Muscle of leg (tissue), 11 donors: ENCODE measurements around the gene HOXC12. TPM values are rescaled to one million over a fixed set of nuclear protein-coding genes. Genes with fewer than 3 reads are reported as not detected.
A peak's percentile ranks its signal among the peaks of the same experiment; 100 is the strongest.

ENCODE experiments used
- DNase-seq: peaks from one replicate; pipeline ENCODE4 v3.0.0; 2013
- H3K27ac ChIP-seq: one replicate; pipeline ENCODE4 v1.5.1; 2013; ENCODE audit warnings: mild to moderate bottlenecking, low read length, control low read depth
- H3K27me3 ChIP-seq: one replicate; pipeline ENCODE4 v1.6.1; 2013; ENCODE audit warnings: low read length; ENCODE audit not compliant: control insufficient read depth, insufficient read depth
- H3K36me3 ChIP-seq: one replicate; pipeline ENCODE4 v1.6.1; 2013; ENCODE audit warnings: low read length; ENCODE audit not compliant: control insufficient read depth, insufficient read depth
- H3K4me1 ChIP-seq: one replicate; pipeline ENCODE4 v1.6.1; 2013; ENCODE audit warnings: low read length; ENCODE audit not compliant: control insufficient read depth, insufficient read depth
- H3K4me3 ChIP-seq: one replicate; pipeline ENCODE4 v1.5.1; 2013; ENCODE audit warnings: low read length, control low read depth
- H3K9me3 ChIP-seq: replicated peaks from 2 replicates; pipeline ENCODE4 v1.6.1; 2013; ENCODE audit warnings: low read depth, low read length; ENCODE audit not compliant: control insufficient read depth
- WGBS: methylation state at CpG from one replicate; pipeline ENCODE4 v1.1.5; 2013; ENCODE audit warnings: missing lambda C conversion rate; ENCODE audit not compliant: insufficient coverage; 5-methylcytosine and 5-hydroxymethylcytosine counted together
- polyA plus RNA-seq, 8 donors: library from polyadenylated mRNA; unstranded; fragments of 120-200 nt; gene quantifications; one replicate each; pipeline versions ENCODE4 v1.2.1 to v1.2.3, GENCODE V29; 2013; ENCODE audit warnings: inconsistent platforms in 1 of 8, low replicate concordance in 1 of 8; ENCODE audit not compliant: insufficient read length in 8 of 8, insufficient read depth in 1 of 8
- total RNA-seq: library from RNA; stranded (reverse); fragments of 120-200 nt; gene quantifications from one replicate; pipeline ENCODE4 v1.2.4, GENCODE V29; 2013

Gene HOXC12
- total and polyA plus RNA-seq, 9 donors = 0.06 to 0.30 (median 0.08) TPM; not detected in 2

DNA sequence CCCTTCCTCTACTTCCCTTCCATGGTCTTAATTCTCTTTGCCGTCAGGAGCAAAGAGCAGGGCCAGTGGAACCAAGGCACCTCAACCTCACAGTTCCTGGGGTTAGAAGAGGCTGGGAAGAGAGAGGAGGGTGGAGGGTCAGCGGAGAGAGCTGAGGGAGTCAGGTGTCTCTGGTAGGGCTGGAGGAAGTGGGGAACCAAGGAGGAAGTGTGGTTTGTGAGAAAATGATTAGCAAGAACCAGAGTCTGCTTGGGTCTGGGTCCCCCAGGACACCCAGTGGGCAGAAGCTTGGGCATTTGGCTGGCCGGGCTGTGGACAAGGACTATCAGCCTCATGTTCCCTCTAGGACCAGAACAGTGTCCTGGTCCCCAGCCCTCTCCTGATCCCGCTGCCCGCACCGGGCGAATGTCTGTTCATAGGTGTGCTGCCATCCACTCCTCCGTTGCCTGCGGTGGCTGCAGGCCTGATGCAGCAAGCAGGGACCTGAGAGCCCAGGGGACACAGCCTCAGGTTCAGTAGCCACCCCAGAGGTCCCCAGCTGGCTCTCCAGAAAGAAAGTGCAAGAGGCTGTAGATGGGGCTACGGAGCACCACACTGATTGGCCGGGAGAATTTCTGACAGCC lies 2.3 kb downstream of the HOXC12 start:
- Histone ChIP-seq H3K4me3 (no peak overlapping the region), H3K27me3 (peaks cover 97% of the 10 kb centered on the region), H3K4me1 (peaks cover 28% of the 10 kb centered on the region), H3K36me3 (peaks cover 2% of the 10 kb centered on the region), H3K27ac (no peak overlapping the region), H3K9me3 (no peaks in the 10 kb centered on the region)
- no peak for DNase-seq
- 69% methylated on average over 6 of the region's 11 CpGs for WGBS

DNA sequence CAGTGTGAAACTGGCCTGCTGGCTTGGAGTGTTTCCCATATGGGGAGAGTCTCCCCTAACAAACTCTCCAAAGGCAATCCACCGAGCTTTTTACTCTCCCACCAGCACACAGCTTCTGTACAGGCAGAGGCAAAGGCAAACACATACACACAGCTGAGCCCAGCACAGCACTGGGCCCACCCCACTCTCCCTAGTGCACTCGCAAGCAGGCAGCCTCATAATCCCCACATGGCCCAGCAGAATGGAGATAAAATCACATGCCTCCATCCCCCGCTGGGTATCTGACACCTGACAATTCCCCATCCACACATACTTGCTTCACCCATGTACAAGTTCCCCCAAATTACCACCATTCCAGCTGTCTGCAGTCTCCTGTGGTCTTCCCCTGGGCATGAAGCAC lies 3.4 kb downstream of the HOXC12 start:
- WGBS = 52% methylated on average over 3 of the region's 3 CpGs
- H3K9me3 ChIP-seq = no peaks in the 10 kb centered on the region
- no peak overlapping the region for H3K4me3 ChIP-seq
- peaks cover 92% of the 10 kb centered on the region for H3K27me3 ChIP-seq
- peaks cover 2% of the 10 kb centered on the region for H3K36me3 ChIP-seq
- peaks cover 32% of the 10 kb centered on the region for H3K4me1 ChIP-seq
- no peak for DNase-seq
- no peak overlapping the region for H3K27ac ChIP-seq

- no peak overlapping the region for H3K4me3 ChIP-seq
- H3K36me3 ChIP-seq = peaks cover 2% of the 10 kb centered on the region
- H3K9me3 ChIP-seq = no peaks in the 10 kb centered on the region
- WGBS = 83% methylated on average over 3 of the region's 4 CpGs
- H3K27ac ChIP-seq = no peak overlapping the region
- no peak for DNase-seq
- peaks cover 89% of the 10 kb centered on the region for H3K27me3 ChIP-seq
- peaks cover 32% of the 10 kb centered on the region for H3K4me1 ChIP-seq
Observed at GRCh38 chr12:53959314-53959713, 4.6 kb downstream of the HOXC12 start.

GRCh38 chr12:53960187-53961024 lies 5.7 kb downstream of the HOXC12 start:
- WGBS = 31% methylated on average over 32 of the region's 39 CpGs
- Histone ChIP-seq H3K4me3 (peak overlapping the region; percentile 15), H3K27ac (no peak overlapping the region), H3K27me3 (peaks cover 89% of the 10 kb centered on the region), H3K4me1 (peaks cover 31% of the 10 kb centered on the region), H3K36me3 (peaks cover 2% of the 10 kb centered on the region), H3K9me3 (no peaks in the 10 kb centered on the region)
- peak; percentile 32 for DNase-seq

- H3K27ac ChIP-seq = no peak overlapping the region
- H3K9me3 ChIP-seq = no peaks in the 10 kb centered on the region
- H3K27me3 ChIP-seq = peaks cover 88% of the 10 kb centered on the region
- DNase-seq = peak; percentile 48
- H3K36me3 ChIP-seq = peaks cover 2% of the 10 kb centered on the region
- WGBS = 12% methylated on average over 69 of the region's 72 CpGs
- H3K4me1 ChIP-seq = peaks cover 31% of the 10 kb centered on the region
- H3K4me3 ChIP-seq = peak overlapping the region; percentile 15
Observed at GRCh38 chr12:53961025-53961761, 6.5 kb downstream of the HOXC12 start.

DNA sequence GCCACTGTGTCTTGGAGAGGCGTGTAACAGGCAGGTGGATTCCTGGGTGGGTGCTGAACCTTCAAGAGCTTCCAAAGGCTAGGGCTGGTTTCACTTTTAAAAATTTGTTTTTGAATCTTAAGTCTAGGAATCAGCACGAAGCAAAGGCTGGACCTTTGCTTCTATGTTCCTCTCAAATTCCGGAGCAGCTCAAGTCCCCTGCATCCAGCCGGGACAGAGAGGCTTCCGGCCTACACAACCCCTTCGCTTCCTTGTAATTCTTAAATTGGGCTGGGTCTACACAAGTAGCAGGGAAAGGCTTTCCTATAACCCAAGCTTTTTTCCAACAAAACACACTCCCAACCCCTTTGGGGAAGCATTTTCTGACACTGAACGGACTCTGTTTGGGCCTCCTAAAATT lies 8.3 kb downstream of the HOXC12 start:
- peaks cover 2% of the 10 kb centered on the region for H3K36me3 ChIP-seq

GRCh38 chr12:53963434-53964314 lies 9.0 kb downstream of the HOXC12 start:
- H3K27me3 ChIP-seq = peaks cover 88% of the 10 kb centered on the region
- peaks cover 54% of the 10 kb centered on the region for H3K4me1 ChIP-seq
- DNase-seq = peak; percentile 23
- H3K9me3 ChIP-seq = no peaks in the 10 kb centered on the region
- WGBS = 30% methylated on average over 22 of the region's 38 CpGs
- H3K27ac ChIP-seq = peak overlapping the region; percentile 90
- H3K36me3 ChIP-seq = peaks cover 2% of the 10 kb centered on the region
- peak overlapping the region; percentile 31 for H3K4me3 ChIP-seq

More for the DNA sequence above, 8.3 kb downstream of the HOXC12 start:
- peak overlapping the region; percentile 90 for H3K27ac ChIP-seq
- peaks cover 48% of the 10 kb centered on the region for H3K4me1 ChIP-seq
- 56% methylated on average over 6 of the region's 7 CpGs for WGBS
- no peak for DNase-seq
- H3K27me3 ChIP-seq = peaks cover 88% of the 10 kb centered on the region
- no peaks in the 10 kb centered on the region for H3K9me3 ChIP-seq
- peak overlapping the region; percentile 31 for H3K4me3 ChIP-seq

- WGBS = no CpG with 5 or more reads among the region's 2 CpGs
Observed at GRCh38 chr12:53964315-53964713, 9.6 kb downstream of the HOXC12 start.

GRCh38 chr12:53965281-53966084 lies 10.8 kb downstream of the HOXC12 start:
- Histone ChIP-seq H3K27ac (peak overlapping the region; percentile 90), H3K36me3 (peaks cover 2% of the 10 kb centered on the region), H3K4me1 (peaks cover 63% of the 10 kb centered on the region), H3K27me3 (peaks cover 89% of the 10 kb centered on the region), H3K4me3 (peak overlapping the region; percentile 52), H3K9me3 (no peaks in the 10 kb centered on the region)
- DNase-seq = peak; percentile 92
- 4% methylated on average over 18 of the region's 18 CpGs for WGBS

More at GRCh38 chr12:53964315-53964713, 9.6 kb downstream of the HOXC12 start:
- no peaks in the 10 kb centered on the region for H3K9me3 ChIP-seq
- H3K27me3 ChIP-seq = peaks cover 89% of the 10 kb centered on the region
- H3K36me3 ChIP-seq = peaks cover 2% of the 10 kb centered on the region
- peak; percentile 43 for DNase-seq
- H3K27ac ChIP-seq = peak overlapping the region; percentile 90
- H3K4me1 ChIP-seq = peaks cover 60% of the 10 kb centered on the region
- peak overlapping the region; percentile 9 for H3K4me3 ChIP-seq
